Activated naive CD4-positive, alpha-beta T cell treated with anti-CD3 and anti-CD28 coated beads, Interleukin-2, amount 50 U/mL, for 24 hours (primary cell): Measurements from ENCODE around the gene EGLN1.
"Not testable (repeated sequence)": the region's sequence is repeated elsewhere in the genome, so short reads cannot be mapped to it uniquely, and the experiment has no call there.

Experiments
- H3K27ac Mint-ChIP-seq: one replicate; pipeline ENCODE4 v1.8.0; 2021; ENCODE audit warnings: mild to moderate bottlenecking, mixed read lengths
- H3K27me3 Mint-ChIP-seq: one replicate; pipeline ENCODE4 v1.8.0; 2021; ENCODE audit warnings: mixed read lengths
- H3K36me3 Mint-ChIP-seq: one replicate; pipeline ENCODE4 v1.8.0; 2021; ENCODE audit warnings: mixed read lengths
- H3K4me1 Mint-ChIP-seq: one replicate; pipeline ENCODE4 v1.8.0; 2021; ENCODE audit warnings: mixed read lengths
- H3K4me3 Mint-ChIP-seq: one replicate; pipeline ENCODE4 v1.8.0; 2021; ENCODE audit warnings: mild to moderate bottlenecking, mixed read lengths
- H3K9me3 Mint-ChIP-seq: one replicate; pipeline ENCODE4 v1.8.0; 2021; ENCODE audit warnings: mixed read lengths

Gene EGLN1

DNA sequence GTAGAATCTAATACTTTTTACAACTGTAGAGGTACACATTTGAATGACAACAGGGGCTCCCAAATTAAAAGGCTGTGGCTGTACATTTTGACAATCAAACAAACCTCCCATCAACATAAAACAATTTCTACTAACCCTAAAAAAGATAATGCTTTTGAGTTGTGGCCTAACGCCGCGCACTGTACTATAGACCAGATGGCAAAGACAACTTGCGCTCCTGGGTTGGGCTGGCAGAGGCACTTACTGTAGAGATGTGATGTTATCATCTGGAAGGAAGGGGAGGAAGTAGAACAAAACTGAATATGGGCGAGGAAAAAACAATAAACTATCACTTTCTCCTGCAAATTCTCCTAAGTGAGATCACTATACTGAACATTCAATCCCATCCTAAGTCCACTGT lies 57.9 kb downstream of the EGLN1 start:
- H3K4me3 Mint-ChIP-seq, result no peak overlapping the region
- peaks cover 5% of the 10 kb centered on the region for H3K36me3 Mint-ChIP-seq
- no peaks in the 10 kb centered on the region for H3K27me3 Mint-ChIP-seq
- no peaks in the 10 kb centered on the region for H3K4me1 Mint-ChIP-seq
- no peaks in the 10 kb centered on the region for H3K9me3 Mint-ChIP-seq
- peak overlapping the region; percentile 46 for H3K27ac Mint-ChIP-seq

DNA sequence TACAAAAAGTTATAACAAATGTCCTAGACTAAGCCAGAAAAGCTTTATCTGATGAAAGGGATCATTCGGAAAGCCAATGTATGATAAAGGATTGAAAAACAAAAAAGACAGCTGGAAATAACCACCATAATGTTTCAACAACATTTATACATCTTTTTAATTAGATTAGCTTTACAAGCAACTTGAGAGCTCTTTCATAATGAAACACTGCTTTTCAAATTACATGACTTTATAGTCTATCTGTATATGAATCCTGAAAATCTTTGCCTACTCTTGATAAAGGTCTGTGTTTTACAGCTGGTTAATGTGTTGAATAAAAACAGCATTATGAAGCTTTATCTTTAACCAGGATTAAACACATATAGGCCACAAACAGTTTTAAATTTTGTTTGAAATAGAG lies 58.5 kb downstream of the EGLN1 start:
- Mint-ChIP-seq H3K36me3 (peaks cover 5% of the 10 kb centered on the region), H3K27ac (no peak overlapping the region), H3K9me3 (no peaks in the 10 kb centered on the region), H3K4me1 (no peaks in the 10 kb centered on the region), H3K4me3 (no peak overlapping the region), H3K27me3 (no peaks in the 10 kb centered on the region)

GRCh38 chr1:231362325-231362724 lies 59.8 kb downstream of the EGLN1 start:
- Mint-ChIP-seq H3K27me3 (no peaks in the 10 kb centered on the region), H3K36me3 (peaks cover 2% of the 10 kb centered on the region), H3K9me3 (no peaks in the 10 kb centered on the region), H3K27ac (peak overlapping the region; percentile 70), H3K4me1 (peaks cover 9% of the 10 kb centered on the region), H3K4me3 (no peak overlapping the region)

DNA sequence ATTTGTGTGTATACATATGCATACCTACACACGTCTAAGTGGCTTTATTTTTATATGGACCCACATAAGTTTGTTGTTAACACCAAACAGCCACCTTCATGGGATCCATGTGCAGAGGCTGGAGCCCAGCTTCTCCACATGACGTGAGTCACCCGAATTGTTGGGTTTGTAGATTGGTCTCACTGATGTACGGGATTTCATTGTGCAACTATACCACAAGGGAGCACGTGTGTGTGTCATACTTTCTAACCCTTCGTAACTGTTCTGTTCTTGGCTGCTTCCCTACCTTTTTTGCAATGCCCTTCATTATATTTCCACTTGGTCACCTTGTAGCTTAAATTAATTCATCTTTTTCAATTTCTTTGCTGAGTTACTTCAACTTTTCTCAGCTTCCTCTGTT lies 63.0 kb downstream of the EGLN1 start:
- H3K4me3 Mint-ChIP-seq, result no peak overlapping the region
- H3K27me3 Mint-ChIP-seq, result no peaks in the 10 kb centered on the region
- no peak overlapping the region for H3K27ac Mint-ChIP-seq
- H3K4me1 Mint-ChIP-seq, result peaks cover 10% of the 10 kb centered on the region
- H3K9me3 Mint-ChIP-seq, result no peaks in the 10 kb centered on the region
- H3K36me3 Mint-ChIP-seq, result peaks cover 2% of the 10 kb centered on the region

DNA sequence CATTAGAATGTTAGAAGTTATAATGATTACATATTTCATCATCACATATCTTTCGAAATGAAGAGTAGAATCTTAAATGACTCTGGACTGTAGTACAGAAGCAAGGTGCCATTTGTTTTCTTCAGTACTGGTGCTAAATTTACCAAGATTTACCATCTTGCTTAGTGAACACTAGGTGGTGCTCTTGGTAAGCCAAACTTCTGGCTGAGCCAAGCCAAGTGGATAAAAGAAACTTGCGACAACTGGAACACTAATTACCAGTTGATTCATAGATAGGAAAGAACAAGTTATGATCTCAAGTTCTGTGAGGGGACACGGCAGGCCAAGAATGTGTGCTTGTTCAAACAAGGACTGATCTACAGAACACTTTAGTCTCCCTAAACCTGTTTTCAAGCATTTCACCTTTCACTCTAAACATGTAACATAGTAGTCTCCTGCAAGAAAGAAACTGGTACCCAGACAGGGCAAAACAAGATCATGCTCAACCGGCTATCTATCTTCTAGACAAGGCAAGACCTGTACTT lies 64.2 kb downstream of the EGLN1 start:
- H3K27me3 Mint-ChIP-seq, result no peaks in the 10 kb centered on the region
- peaks cover 10% of the 10 kb centered on the region for H3K4me1 Mint-ChIP-seq
- H3K4me3 Mint-ChIP-seq, result no peak overlapping the region
- peaks cover 3% of the 10 kb centered on the region for H3K36me3 Mint-ChIP-seq
- H3K9me3 Mint-ChIP-seq, result no peaks in the 10 kb centered on the region
- H3K27ac Mint-ChIP-seq, result peak overlapping the region; percentile 62

DNA sequence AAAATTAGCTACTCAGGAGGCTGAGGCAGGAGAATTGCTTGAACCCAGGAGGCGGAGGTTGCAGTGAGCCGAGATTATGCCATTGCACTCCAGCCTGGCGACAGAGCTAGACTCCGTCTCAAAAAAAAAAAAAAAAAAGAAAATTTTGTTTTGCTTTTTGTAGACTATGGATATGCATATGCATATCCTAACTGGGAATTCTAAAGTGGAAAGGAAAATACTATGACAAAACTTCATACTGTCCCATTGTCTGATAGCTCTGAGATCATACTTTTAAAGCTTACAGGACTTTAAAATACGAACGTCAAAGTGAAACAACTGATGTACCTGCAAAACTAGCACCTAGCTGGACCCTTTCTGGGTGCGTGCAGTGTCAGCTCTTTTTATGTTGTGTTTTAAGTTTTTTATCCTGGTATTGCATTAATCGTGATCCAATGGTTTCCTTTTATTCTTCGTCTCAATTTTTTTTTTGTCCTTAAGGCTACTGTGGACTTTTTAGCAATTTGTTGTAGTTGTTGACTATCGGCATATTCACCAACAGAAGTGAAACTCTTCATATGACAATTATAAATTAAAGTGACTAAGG lies 64.8 kb downstream of the EGLN1 start:
- Mint-ChIP-seq H3K4me1 (peaks cover 10% of the 10 kb centered on the region), H3K27ac (no peak overlapping the region), H3K27me3 (no peaks in the 10 kb centered on the region), H3K9me3 (no peaks in the 10 kb centered on the region), H3K4me3 (no peak overlapping the region), H3K36me3 (peaks cover 5% of the 10 kb centered on the region)

DNA sequence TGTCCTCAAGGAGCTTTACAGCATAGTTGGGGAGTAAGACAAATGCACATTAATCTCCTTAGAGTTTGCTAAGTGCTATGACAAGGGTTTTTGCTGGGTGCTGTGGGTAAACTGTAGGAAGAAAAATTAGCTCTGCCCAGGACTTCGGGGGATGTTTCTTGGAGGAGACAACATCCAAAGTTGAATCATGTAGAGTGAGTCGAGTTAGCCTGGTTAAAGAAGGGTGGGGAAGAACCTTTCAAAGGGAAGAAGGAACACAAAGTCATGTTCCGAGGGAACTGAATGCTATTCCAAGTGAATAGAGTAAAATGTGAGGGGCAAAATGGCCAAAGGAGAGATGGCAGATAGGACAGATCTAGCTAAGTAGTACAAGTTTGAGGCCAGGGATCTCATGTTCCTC lies 66.9 kb downstream of the EGLN1 start:
- no peak overlapping the region for H3K27ac Mint-ChIP-seq
- H3K36me3 Mint-ChIP-seq, result peaks cover 9% of the 10 kb centered on the region
- no peaks in the 10 kb centered on the region for H3K9me3 Mint-ChIP-seq
- H3K27me3 Mint-ChIP-seq, result no peaks in the 10 kb centered on the region
- H3K4me3 Mint-ChIP-seq, result no peak overlapping the region
- H3K4me1 Mint-ChIP-seq, result peaks cover 10% of the 10 kb centered on the region

DNA sequence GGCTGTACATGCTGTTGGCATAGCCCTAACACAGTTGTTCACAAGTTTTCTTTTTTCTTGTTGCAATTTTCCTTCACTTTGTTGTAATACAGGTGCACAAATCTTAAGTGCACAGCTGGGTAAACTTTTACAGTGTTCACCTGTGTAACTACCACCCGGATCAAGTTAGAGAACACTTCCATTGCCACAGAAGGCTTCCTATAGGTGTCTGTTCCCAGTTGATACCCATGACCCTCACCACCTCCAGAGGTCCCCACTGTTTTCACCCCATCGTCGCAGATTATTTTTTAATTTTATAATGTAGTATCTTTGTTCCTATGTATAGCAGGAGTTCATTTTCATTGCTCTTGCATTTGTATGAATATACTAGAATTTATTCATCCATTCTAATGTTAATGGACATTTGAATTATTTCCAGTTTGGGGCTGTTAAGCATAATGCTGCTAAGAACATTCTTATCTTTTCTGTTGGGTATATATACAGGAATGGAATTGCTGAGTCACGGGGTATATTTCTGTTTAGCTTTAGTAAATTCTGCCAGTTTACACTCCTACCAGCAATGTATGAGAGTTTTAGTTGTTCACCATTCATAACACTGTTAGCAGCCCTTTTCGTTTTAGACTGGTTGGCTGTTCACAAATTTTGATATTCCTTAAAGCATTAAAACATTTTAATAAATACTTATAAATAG lies 67.6 kb downstream of the EGLN1 start:
- peaks cover 9% of the 10 kb centered on the region for H3K36me3 Mint-ChIP-seq
- no peaks in the 10 kb centered on the region for H3K9me3 Mint-ChIP-seq
- H3K4me1 Mint-ChIP-seq, result peaks cover 10% of the 10 kb centered on the region
- H3K27ac Mint-ChIP-seq, result no peak overlapping the region
- H3K27me3 Mint-ChIP-seq, result no peaks in the 10 kb centered on the region
- H3K4me3 Mint-ChIP-seq, result no peak overlapping the region

DNA sequence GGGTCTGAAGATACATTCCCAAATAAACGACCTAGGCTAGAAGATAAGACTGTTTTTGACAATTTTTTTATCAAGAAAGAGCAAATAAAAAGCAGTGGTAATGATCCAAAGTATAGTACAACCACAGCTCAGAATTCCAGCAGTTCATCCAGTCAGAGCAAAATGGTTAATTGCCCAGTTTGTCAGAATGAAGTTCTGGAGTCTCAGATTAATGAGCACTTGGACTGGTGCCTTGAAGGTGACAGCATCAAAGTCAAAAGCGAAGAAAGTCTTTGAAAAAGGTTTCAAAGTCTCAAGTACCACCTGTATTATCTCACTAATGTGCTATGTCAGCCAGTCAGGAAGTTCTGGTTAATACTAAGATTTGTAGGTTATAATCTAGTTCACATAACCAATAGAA lies 69.0 kb downstream of the EGLN1 start:
- H3K9me3 Mint-ChIP-seq, result no peaks in the 10 kb centered on the region
- no peak overlapping the region for H3K4me3 Mint-ChIP-seq
- no peaks in the 10 kb centered on the region for H3K27me3 Mint-ChIP-seq
- peaks cover 12% of the 10 kb centered on the region for H3K36me3 Mint-ChIP-seq
- H3K27ac Mint-ChIP-seq, result no peak overlapping the region
- H3K4me1 Mint-ChIP-seq, result peaks cover 8% of the 10 kb centered on the region

DNA sequence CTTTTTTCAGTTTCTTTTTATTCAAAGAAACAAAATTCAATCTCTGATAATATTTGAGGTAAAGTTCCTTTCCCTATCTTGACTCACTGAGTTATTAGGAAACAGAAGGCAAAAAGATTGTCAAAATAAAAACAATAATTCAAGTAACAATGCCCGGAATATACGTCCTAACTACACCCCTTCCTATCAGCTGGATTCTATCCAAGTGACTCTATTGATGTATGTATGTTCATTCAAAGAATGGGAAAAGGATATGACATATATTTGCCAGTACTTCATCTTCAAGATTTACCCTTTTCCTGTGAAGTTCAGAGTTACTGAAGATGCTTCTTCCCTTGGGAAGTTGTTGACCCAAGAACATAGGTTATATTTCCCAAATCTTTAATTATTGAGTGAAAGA lies 70.3 kb downstream of the EGLN1 start:
- peak overlapping the region; percentile 81 for H3K27ac Mint-ChIP-seq
- H3K27me3 Mint-ChIP-seq, result no peaks in the 10 kb centered on the region
- no peaks in the 10 kb centered on the region for H3K4me1 Mint-ChIP-seq
- no peaks in the 10 kb centered on the region for H3K9me3 Mint-ChIP-seq
- no peak overlapping the region for H3K4me3 Mint-ChIP-seq
- peaks cover 12% of the 10 kb centered on the region for H3K36me3 Mint-ChIP-seq

GRCh38 chr1:231348856-231349255 lies 73.2 kb downstream of the EGLN1 start:
- H3K27me3 Mint-ChIP-seq, H3K9me3 Mint-ChIP-seq, H3K4me3 Mint-ChIP-seq, H3K27ac Mint-ChIP-seq, H3K4me1 Mint-ChIP-seq: not testable (repeated sequence)
- peaks cover 17% of the 10 kb centered on the region for H3K36me3 Mint-ChIP-seq

DNA sequence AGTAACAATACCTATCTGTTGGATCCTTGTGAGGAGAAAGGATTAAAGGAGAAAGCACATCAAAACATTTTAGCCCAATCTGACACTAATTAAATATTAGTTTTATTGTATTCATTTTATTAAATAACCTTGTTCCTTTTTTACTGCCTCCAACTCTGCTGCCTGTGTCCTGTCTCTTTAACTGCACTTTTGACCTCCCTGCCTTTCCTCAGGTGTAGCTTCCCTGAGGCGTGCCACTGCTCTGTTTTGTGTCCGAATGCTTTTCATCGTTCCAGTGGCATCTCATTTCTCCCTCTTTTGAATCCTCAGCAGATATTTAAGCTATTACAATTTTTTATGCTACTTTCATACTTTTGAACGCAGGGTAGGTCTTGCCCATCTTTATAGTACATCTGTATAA lies 73.6 kb downstream of the EGLN1 start:
- Mint-ChIP-seq H3K4me3 (no peak overlapping the region), H3K4me1 (peaks cover 8% of the 10 kb centered on the region), H3K36me3 (peaks cover 17% of the 10 kb centered on the region), H3K27me3 (no peaks in the 10 kb centered on the region), H3K27ac (no peak overlapping the region), H3K9me3 (no peaks in the 10 kb centered on the region)

DNA sequence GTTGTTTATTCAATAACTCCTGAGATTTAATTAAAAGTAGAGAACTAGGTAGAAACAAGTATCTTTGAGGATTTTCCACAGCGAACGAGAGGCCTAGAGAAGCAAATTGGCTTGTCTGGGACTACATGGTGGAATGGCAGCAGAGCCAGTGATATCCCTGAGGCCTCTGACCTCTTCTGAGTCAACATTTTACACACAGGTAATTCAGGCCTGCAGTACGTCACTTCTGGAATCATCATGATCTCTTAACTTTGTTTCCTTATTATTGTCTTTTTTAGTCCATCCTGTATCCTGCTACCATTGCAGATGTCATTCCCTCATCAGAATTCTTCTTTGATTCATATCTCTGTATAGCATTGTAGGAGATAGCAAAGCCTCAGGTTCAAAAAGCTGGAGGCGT lies 74.1 kb downstream of the EGLN1 start:
- Mint-ChIP-seq H3K36me3 (peaks cover 19% of the 10 kb centered on the region), H3K4me1 (peaks cover 12% of the 10 kb centered on the region), H3K27ac (no peak overlapping the region)

GRCh38 chr1:231340328-231341013 lies 81.6 kb downstream of the EGLN1 start:
- H3K27ac Mint-ChIP-seq, result no peak overlapping the region
- H3K4me1 Mint-ChIP-seq, result peaks cover 51% of the 10 kb centered on the region
- peaks cover 5% of the 10 kb centered on the region for H3K9me3 Mint-ChIP-seq
- H3K36me3 Mint-ChIP-seq, result peaks cover 23% of the 10 kb centered on the region
- no peak overlapping the region for H3K4me3 Mint-ChIP-seq
- no peaks in the 10 kb centered on the region for H3K27me3 Mint-ChIP-seq

More for the DNA sequence above, 74.1 kb downstream of the EGLN1 start:
- Mint-ChIP-seq H3K9me3 (no peaks in the 10 kb centered on the region), H3K27me3 (no peaks in the 10 kb centered on the region), H3K4me3 (no peak overlapping the region)

DNA sequence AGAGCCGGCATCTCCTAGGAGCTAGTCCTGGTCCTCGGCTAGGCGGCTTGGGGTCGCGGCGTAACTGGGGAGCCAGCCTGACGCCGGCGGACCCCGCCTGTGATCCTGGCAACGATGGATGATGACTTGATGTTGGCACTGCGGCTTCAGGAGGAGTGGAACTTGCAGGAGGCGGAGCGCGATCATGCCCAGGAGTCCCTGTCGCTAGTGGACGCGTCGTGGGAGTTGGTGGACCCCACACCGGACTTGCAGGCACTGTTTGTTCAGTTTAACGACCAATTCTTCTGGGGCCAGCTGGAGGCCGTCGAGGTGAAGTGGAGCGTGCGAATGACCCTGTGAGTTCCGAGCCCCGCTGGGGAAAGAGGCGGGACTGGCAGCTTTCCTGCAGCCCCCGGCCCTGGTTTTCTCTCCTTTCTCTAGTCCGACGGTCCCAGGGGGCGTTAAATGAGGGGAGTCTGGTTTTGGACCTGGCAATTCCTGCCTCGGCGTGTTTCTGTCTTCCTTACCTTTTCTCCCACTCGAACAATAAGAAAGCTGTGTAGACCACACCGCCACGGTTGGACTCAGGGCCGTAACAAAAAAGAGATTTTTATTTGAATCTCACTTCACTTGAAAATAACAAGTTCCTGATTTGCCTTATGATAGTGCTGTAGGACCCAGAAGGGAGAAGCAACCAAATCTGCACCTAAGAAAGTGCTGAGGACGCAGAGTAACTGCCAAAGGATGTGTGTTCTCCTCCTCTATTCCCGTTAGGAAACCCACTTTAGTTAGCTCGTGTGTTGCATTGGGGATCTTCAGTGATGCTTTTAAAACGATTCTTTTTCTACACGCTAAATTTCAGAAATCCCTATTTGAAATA lies 83.6 kb downstream of the EGLN1 start, which contains the start of gene SPRTN:
TSS of gene SPRTN (plus strand) at position 24 of the 859 bp plus-strand sequence. CDS start at position 115, 91 bp downstream.
- Mint-ChIP-seq H3K9me3 (peaks cover 5% of the 10 kb centered on the region), H3K27ac (peak within 1 kb of the TSS; percentile 100), H3K27me3 (no peaks in the 10 kb centered on the region), H3K36me3 (peaks cover 22% of the 10 kb centered on the region), H3K4me3 (peak within 1 kb of the TSS; percentile 99), H3K4me1 (peaks cover 58% of the 10 kb centered on the region)
